Measurements from ENCODE around the gene ASB2. TPM values are rescaled to one million over a fixed set of nuclear protein-coding genes. Genes with fewer than 3 reads are reported as not detected.
A peak's percentile ranks its signal among the peaks of the same experiment; 100 is the strongest.

ASB2 gene, protein sequence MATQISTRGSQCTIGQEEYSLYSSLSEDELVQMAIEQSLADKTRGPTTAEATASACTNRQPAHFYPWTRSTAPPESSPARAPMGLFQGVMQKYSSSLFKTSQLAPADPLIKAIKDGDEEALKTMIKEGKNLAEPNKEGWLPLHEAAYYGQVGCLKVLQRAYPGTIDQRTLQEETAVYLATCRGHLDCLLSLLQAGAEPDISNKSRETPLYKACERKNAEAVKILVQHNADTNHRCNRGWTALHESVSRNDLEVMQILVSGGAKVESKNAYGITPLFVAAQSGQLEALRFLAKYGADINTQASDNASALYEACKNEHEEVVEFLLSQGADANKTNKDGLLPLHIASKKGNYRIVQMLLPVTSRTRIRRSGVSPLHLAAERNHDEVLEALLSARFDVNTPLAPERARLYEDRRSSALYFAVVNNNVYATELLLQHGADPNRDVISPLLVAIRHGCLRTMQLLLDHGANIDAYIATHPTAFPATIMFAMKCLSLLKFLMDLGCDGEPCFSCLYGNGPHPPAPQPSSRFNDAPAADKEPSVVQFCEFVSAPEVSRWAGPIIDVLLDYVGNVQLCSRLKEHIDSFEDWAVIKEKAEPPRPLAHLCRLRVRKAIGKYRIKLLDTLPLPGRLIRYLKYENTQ
- 1.00 TPM for total RNA-seq

DNA sequence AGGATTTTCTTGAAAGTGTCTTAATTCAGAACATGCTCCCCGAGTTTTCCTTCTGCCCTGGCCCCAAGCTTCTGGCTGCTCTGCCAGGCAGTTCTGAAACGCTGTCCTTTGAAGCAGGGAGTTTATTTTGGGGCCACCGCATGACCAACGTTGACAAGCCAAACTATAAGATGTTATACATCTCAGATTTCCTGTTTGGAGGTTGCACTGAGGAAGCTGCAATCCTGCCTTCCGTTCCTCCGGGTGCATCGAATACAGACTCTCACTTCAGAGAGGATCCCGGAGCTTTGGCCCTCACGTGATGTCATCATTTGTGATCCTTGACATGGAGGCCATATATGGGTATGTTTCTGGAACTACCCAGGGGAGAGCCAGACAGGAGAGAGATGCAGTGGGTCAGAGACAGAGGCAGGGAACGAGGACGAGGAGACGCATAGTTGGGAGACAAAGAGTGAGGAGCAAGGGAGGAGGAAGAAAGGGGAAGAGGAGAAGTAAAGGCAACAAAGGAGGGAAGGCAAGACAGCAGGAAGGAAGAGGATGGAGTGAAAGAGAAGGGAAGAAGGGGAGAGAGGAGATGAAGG is at the start of gene ASB2:
Gene ASB2, minus strand, starts transcription at position 94 of the 581 bp plus-strand sequence. CDS start 12,031 bp downstream, outside the sequence.
- ATAC-seq: no peak

DNA sequence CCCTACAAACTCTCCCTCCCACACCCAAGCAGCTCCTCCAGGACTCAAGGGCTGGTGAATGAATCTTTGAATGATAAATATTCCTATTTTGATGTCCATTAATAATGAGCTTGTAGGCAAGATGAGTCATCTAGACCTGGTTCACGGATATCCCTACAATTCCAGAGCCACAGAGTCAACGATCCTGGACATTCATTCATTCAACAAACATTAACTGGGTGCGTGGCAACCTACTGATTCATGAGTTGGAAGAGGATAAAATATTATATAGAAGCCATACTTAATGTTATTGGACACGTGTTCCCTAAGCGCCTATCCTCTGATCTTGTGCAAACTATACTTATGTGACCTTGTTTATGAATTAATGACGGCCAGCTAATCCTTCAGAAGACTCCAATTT is 49.4 kb upstream of the ASB2 start:
- ATAC-seq: no peak

DNA sequence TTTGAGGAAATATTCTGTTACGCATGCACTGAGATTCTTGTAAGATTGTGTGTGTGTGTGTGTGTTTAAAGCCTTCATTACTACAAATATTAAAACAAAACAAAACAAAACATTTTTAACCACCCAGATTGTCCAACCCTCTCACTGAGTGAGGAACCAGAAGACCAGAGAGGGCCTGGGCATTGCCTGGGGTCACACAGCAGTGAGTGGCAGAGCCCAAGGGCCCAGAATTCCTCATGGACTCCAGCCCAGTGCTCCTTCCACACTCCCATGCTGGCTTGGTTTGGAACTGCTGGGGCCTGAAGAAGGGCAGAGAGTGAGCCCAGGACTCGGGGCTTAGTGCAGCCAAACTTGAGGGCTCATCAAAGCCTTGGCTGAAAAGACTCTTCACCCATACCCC is 48.2 kb upstream of the ASB2 start:
- ATAC-seq: no peak

- no peak for ATAC-seq
These were observed 46.4 kb upstream of the ASB2 start for GRCh38 chr14:94022532-94023411.

GRCh38 chr14:94021416-94022157 is 45.2 kb upstream of the ASB2 start:
- no peak for ATAC-seq

- peak; percentile 23 for ATAC-seq
These were observed 44.6 kb upstream of the ASB2 start for GRCh38 chr14:94021001-94021400.

DNA sequence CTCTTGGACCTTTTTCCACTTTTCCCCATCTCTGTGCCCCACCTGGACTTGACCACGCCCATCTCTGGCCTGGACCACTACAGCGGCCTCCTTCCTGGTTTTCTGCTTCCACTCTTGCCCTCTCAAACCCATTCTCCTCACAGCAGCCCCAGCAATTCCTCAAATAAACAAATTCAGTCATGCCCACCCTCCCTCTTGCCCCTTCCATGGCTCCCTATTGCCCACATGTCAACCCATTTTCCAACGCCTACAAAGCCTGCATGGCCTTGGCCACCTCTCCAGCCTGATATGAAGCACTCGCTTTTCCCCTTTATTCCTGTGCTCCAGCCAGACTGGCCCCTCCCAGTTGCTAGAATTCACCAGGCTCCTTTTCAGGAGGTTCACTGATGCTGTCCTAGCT is 43.9 kb upstream of the ASB2 start:
- ATAC-seq: no peak

DNA sequence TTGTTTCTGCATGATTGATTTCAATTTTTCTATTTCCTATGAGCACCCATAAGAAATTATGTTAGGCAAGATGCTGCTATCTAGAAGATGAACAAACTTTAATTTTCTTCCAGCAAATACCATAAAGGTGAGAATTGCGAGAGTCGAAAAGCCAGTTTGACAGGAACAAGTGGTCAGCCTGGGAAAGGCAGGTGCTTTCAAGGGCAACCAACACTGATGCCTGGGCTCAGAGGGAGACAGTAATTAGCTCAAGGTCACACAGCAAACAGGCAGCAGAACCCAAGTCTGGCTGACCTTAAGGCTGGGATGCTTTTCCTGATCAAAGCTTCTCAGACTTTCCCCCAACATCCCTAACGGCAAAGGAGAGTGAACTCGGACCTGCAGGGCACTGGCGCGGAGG is 43.0 kb upstream of the ASB2 start:
- ATAC-seq: no peak

DNA sequence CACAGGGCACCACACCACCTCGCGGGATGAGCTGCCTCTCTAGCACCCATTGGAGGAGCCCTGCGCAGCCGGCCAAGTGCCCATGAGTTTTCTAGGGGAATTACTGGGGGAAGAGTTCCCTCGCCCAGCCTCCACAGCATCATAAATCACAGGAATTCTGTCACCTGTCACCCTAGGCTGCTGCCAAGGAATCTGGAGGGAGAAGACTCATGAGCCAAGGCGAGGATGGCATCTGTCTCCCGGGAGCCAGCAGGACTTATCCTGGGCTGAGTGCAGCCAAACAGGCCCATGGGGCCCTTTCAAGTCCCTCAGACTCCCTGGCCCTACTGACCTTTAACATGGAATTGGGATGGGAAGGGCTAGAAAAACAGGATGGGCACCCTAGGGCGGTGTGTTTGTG is 41.9 kb upstream of the ASB2 start:
- ATAC-seq: no peak

- no peak for ATAC-seq
These were observed 40.1 kb upstream of the ASB2 start for GRCh38 chr14:94016446-94016976.

- ATAC-seq: no peak
These were observed 38.9 kb upstream of the ASB2 start for GRCh38 chr14:94015223-94015622.

GRCh38 chr14:94014382-94014781 is 38.0 kb upstream of the ASB2 start:
- no peak for ATAC-seq

GRCh38 chr14:94011795-94012194 is 35.4 kb upstream of the ASB2 start:
- no peak for ATAC-seq

- no peak for ATAC-seq
These were observed 34.3 kb upstream of the ASB2 start for GRCh38 chr14:94010625-94011024.

DNA sequence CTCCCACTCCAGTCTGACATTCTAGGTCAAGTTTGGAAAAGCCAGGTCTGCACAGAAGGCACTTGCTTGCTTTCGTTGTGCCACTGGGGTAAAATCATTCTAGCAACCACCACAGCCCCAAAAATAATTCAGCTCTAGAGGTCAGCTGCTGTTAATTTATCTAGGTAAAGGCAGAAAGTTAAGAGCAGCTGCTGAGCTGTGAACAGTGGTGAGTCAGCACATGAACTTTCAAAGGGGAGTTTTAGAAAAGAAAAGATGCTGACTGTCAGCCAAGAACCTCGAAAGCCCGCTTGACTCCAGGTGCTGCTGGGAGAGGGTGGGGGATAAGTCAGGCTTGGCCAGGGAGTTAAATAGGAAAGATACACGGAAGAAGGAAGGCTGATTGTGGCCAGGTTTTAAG is 33.4 kb upstream of the ASB2 start:
- ATAC-seq: peak; percentile 55

- no peak for ATAC-seq
These were observed 31.9 kb upstream of the ASB2 start for GRCh38 chr14:94008234-94008633.

- no peak for ATAC-seq
These were observed 29.1 kb upstream of the ASB2 start for GRCh38 chr14:94005324-94006073.

GRCh38 chr14:94004015-94004414 is 27.6 kb upstream of the ASB2 start:
- ATAC-seq: no peak

DNA sequence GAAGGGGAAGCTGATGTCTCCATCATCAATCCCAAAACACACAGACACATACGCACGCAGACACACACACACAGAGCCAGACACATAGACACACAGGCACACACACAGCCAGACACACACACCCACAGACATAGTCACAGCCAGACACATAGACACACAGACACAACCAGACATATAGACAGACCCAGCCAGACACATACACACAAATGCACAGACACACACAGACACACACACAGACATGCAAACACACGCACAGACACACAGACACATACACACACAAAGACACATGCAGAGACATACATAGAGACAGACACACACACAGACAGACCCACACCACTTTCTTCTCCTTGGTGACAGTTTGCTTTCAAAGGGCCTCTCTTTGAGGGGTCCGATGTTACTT is 27.0 kb upstream of the ASB2 start:
- no peak for ATAC-seq

GRCh38 chr14:94001501-94002396 is 25.4 kb upstream of the ASB2 start:
- peak; percentile 81 for ATAC-seq

All from esophagus mucosa (tissue), 1 donor.